BLaER1 (cell line): ENCODE measurements around the gene TMEM270.
"Not testable (repeated sequence)": the region's sequence is repeated elsewhere in the genome, so short reads cannot be mapped to it uniquely, and the experiment has no call there.

Source experiments
- H3K27ac ChIP-seq: shearing (Covaris generic); formaldehyde crosslinking; 2 replicates; pipeline ENCODE4 v1.8.1; 2022
- H3K27me3 ChIP-seq: shearing (Covaris generic); formaldehyde crosslinking; 2 replicates; pipeline ENCODE4 v1.8.1; 2022
- H3K36me3 ChIP-seq: shearing (Covaris generic); formaldehyde crosslinking; 2 replicates; pipeline ENCODE4 v1.8.1; 2022
- H3K4me1 ChIP-seq: shearing (Covaris generic); formaldehyde crosslinking; 2 replicates; pipeline ENCODE4 v1.8.1; 2022
- H3K4me2 ChIP-seq: shearing (Covaris generic); formaldehyde crosslinking; 2 replicates; pipeline ENCODE4 v1.8.1; 2022
- H3K4me3 ChIP-seq: shearing (Covaris generic); formaldehyde crosslinking; 2 replicates; pipeline ENCODE4 v1.8.1; 2022
- H3K9ac ChIP-seq: shearing (Covaris generic); formaldehyde crosslinking; 2 replicates; pipeline ENCODE4 v1.8.1; 2022
- H3K9me3 ChIP-seq: shearing (Covaris generic); formaldehyde crosslinking; 2 replicates; pipeline ENCODE4 v1.8.1; 2022
- H4K20me1 ChIP-seq: shearing (Covaris generic); formaldehyde crosslinking; 2 replicates; pipeline ENCODE4 v1.8.1; 2022
- Cebpa-rat ChIP-seq: shearing (Covaris generic); IDR thresholded peaks from 2 replicates; pipeline ENCODE4 v1.8.1; 2022

Gene TMEM270

GRCh38 chr7:73872056-73872908, 11.3 kb downstream of the TMEM270 start:
- H3K36me3 ChIP-seq = no peaks in the 10 kb centered on the region
- peaks cover 22% of the 10 kb centered on the region for H3K4me1 ChIP-seq
- no peak overlapping the region for H3K4me3 ChIP-seq
- no peak overlapping the region for H3K27ac ChIP-seq
- TF ChIP-seq Cebpa-rat = no peak
- H3K9me3 ChIP-seq = no peaks in the 10 kb centered on the region
- peak overlapping the region; percentile 79 for H3K4me2 ChIP-seq
- no peaks in the 10 kb centered on the region for H4K20me1 ChIP-seq
- no peak overlapping the region for H3K9ac ChIP-seq
- no peaks in the 10 kb centered on the region for H3K27me3 ChIP-seq

GRCh38 chr7:73876361-73876760, 15.4 kb downstream of the TMEM270 start:
- peaks cover 35% of the 10 kb centered on the region for H3K4me1 ChIP-seq
- no peaks in the 10 kb centered on the region for H3K27me3 ChIP-seq
- H3K36me3 ChIP-seq = no peaks in the 10 kb centered on the region
- H3K4me3 ChIP-seq = no peak overlapping the region
- no peak overlapping the region for H3K9ac ChIP-seq
- TF ChIP-seq Cebpa-rat = no peak
- no peaks in the 10 kb centered on the region for H3K9me3 ChIP-seq
- H3K27ac ChIP-seq = no peak overlapping the region
- H4K20me1 ChIP-seq = no peaks in the 10 kb centered on the region
- H3K4me2 ChIP-seq = no peak overlapping the region

GRCh38 chr7:73876973-73877372, 16.0 kb downstream of the TMEM270 start:
- no peak overlapping the region for H3K4me3 ChIP-seq
- H3K27me3 ChIP-seq = no peaks in the 10 kb centered on the region
- no peak overlapping the region for H3K9ac ChIP-seq
- H3K4me1 ChIP-seq = peaks cover 29% of the 10 kb centered on the region
- no peaks in the 10 kb centered on the region for H3K9me3 ChIP-seq
- TF ChIP-seq Cebpa-rat = no peak
- H3K4me2 ChIP-seq = peak overlapping the region; percentile 22; the same call in 1 of the 2 replicates
- H4K20me1 ChIP-seq = no peaks in the 10 kb centered on the region
- no peak overlapping the region for H3K27ac ChIP-seq
- no peaks in the 10 kb centered on the region for H3K36me3 ChIP-seq

- H3K36me3 ChIP-seq = no peaks in the 10 kb centered on the region
- H3K9ac ChIP-seq = no peak overlapping the region
- no peak overlapping the region for H3K4me3 ChIP-seq
- H3K27me3 ChIP-seq = no peaks in the 10 kb centered on the region
- no peaks in the 10 kb centered on the region for H3K9me3 ChIP-seq
- H3K27ac ChIP-seq = no peak overlapping the region
- H3K4me2 ChIP-seq = no peak overlapping the region
- peaks cover 26% of the 10 kb centered on the region for H3K4me1 ChIP-seq
- no peaks in the 10 kb centered on the region for H4K20me1 ChIP-seq
- no peak for TF ChIP-seq Cebpa-rat
Measured at GRCh38 chr7:73879977-73880681, 19.2 kb downstream of the TMEM270 start.

GRCh38 chr7:73880755-73881328, 19.9 kb downstream of the TMEM270 start:
- Histone ChIP-seq H3K4me2 (no peak overlapping the region), H3K9ac (no peak overlapping the region), H4K20me1 (no peaks in the 10 kb centered on the region), H3K4me3 (no peak overlapping the region), H3K9me3 (no peaks in the 10 kb centered on the region), H3K27ac (no peak overlapping the region), H3K4me1 (peaks cover 27% of the 10 kb centered on the region), H3K36me3 (no peaks in the 10 kb centered on the region), H3K27me3 (no peaks in the 10 kb centered on the region)
- TF ChIP-seq Cebpa-rat = no peak

- H3K9me3 ChIP-seq = no peaks in the 10 kb centered on the region
- no peak overlapping the region for H3K9ac ChIP-seq
- H3K4me1 ChIP-seq = peaks cover 34% of the 10 kb centered on the region
- H3K4me2 ChIP-seq = no peak overlapping the region
- H3K36me3 ChIP-seq = no peaks in the 10 kb centered on the region
- no peak overlapping the region for H3K4me3 ChIP-seq
- no peaks in the 10 kb centered on the region for H3K27me3 ChIP-seq
- H3K27ac ChIP-seq = no peak overlapping the region
- no peaks in the 10 kb centered on the region for H4K20me1 ChIP-seq
- TF ChIP-seq Cebpa-rat = no peak
Measured at GRCh38 chr7:73881352-73882046, 20.5 kb downstream of the TMEM270 start.

- H3K9me3 ChIP-seq = no peaks in the 10 kb centered on the region
- H3K4me1 ChIP-seq = peaks cover 37% of the 10 kb centered on the region
- no peaks in the 10 kb centered on the region for H3K36me3 ChIP-seq
- no peak overlapping the region for H3K9ac ChIP-seq
- H3K4me3 ChIP-seq = no peak overlapping the region
- no peak for TF ChIP-seq Cebpa-rat
- no peak overlapping the region for H3K4me2 ChIP-seq
- no peak overlapping the region for H3K27ac ChIP-seq
- no peaks in the 10 kb centered on the region for H4K20me1 ChIP-seq
- H3K27me3 ChIP-seq = no peaks in the 10 kb centered on the region
Measured at GRCh38 chr7:73882047-73882402, 21.1 kb downstream of the TMEM270 start.

GRCh38 chr7:73884867-73885422, 24.0 kb downstream of the TMEM270 start:
- H4K20me1 ChIP-seq, H3K27ac ChIP-seq, H3K9ac ChIP-seq, H3K9me3 ChIP-seq, H3K4me2 ChIP-seq, H3K4me3 ChIP-seq, H3K36me3 ChIP-seq, H3K27me3 ChIP-seq: not testable (repeated sequence)
- H3K4me1 ChIP-seq = peaks cover 24% of the 10 kb centered on the region

GRCh38 chr7:73885433-73885974, 24.5 kb downstream of the TMEM270 start:
- H3K4me1 ChIP-seq = peaks cover 29% of the 10 kb centered on the region
- no peak overlapping the region for H3K4me3 ChIP-seq
- TF ChIP-seq Cebpa-rat = no peak
- no peaks in the 10 kb centered on the region for H4K20me1 ChIP-seq
- H3K27me3 ChIP-seq = no peaks in the 10 kb centered on the region
- H3K9me3 ChIP-seq = no peaks in the 10 kb centered on the region
- no peak overlapping the region; the same call in 1 of the 2 replicates for H3K4me2 ChIP-seq
- no peak overlapping the region for H3K27ac ChIP-seq
- no peaks in the 10 kb centered on the region for H3K36me3 ChIP-seq
- H3K9ac ChIP-seq = no peak overlapping the region
